SH-SY5Y (cell line): ENCODE data around the gene MAPKAPK3.

Experiments used
- GATA2 ChIP-seq: IDR thresholded peaks from 2 replicates; pipeline ENCODE4 v1.6.1; 2011; ENCODE audit warnings: mild to moderate bottlenecking, low read depth, low read length
- GATA3 ChIP-seq: IDR thresholded peaks from 2 replicates; pipeline ENCODE4 v1.6.1; 2011; ENCODE audit warnings: low read depth, mild to moderate bottlenecking, low read length, moderate library complexity

MAPKAPK3 gene

DNA sequence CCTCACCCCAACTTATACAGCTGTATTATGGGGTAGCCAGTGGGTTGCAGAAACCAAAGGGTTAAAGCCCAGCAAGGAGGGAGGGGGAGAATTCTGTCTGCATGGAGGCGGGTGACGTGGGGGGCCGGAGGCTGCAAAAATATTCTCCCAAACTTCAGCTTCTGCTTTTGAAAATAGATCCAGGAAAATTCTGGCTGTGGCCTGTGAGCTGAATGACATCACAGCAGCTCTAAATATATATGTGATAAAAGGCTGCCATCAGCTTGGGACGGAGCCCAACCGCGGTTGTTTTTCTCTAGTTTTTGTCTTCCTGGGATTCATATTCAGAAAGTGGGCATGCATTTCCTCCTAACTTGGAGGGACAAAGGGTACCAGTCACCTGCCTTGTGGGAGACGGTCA lies 27.6 kb downstream of the MAPKAPK3 start:
- no peak for TF ChIP-seq GATA3
- TF ChIP-seq GATA2 = no peak

DNA sequence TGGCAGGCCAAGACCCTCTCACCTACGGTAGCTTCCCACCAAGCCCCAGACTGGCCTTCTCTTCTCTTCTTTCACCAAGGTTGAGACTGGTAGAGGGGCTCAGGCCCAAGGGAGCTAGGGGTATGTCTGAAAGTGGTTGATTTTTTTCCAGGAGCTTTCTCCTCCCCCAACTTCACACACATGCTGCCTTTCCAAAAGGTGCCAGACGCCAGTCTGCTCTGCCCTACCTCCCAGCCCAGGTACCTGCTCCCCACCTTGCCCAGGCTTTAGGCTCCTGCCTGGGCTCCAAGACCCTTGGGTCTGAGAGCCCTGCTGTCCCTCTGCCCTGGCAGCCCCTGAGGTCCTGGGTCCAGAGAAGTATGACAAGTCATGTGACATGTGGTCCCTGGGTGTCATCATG lies 28.4 kb downstream of the MAPKAPK3 start:
- TF ChIP-seq GATA3 (no peak), GATA2 (no peak)

DNA sequence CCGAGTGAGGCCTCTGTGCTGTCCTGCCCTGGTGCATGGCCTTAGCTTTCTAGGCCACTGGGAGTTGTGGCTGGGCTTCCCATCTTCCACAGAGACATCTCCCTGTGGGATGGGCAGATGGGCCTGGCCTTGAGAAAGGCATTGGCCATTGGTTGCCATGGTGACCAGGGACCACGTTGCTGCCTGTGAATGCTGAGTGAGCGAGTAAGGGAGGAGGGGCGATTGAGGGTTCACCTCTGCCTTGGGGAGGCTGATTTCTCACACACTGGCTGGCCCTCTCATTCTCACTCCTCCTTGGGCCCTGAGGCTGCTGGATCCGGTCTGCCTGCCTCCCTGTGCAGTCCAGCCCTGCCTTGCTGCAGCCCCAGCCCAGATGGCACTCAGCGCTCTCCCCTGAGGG lies 31.4 kb downstream of the MAPKAPK3 start:
- TF ChIP-seq GATA2 (no peak), GATA3 (no peak)

DNA sequence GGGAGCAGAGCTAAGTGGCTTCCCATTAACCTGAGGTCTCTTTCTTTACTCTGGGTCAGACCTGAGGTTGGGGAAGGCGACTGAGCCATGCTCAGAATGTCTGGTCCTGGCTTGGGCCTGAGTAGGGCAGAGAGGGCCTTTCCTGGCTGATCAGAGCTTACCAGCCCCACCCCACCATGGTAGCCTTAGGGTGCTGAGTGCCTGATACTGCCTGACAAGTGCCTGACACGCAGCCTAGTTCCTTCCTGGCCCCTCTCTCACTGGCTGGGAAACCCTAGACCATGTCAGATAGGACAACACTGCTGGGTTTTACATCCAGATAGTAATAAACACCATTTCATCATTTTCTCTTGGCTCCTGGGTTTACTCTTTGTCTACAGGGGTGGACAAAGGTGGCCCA lies 32.0 kb downstream of the MAPKAPK3 start:
- no peak for TF ChIP-seq GATA3
- TF ChIP-seq GATA2 = no peak

DNA sequence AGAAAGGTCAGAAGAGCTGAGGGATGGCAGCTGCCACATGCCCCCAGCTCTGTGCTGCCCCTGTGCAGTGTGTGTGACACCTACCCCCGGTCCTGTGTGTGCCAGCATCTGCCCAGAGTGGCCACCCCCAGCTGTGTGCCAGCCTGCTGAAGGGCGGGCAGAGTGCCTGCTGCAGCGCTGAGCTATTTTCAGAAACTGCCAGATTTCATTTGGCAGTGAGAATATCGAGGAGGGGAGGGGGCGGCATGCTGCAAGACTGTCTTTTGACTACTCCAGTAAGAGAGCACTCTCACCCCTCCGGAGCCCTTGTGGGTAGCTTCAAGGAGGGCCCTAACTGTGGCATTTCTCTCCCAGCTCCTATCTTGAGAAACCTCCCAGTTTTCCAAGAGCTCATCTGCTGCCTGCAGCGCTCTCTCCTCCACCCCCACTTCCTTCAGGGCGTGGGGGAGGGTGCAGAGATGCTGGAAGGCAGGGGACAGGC lies 32.5 kb downstream of the MAPKAPK3 start:
- TF ChIP-seq GATA3 (no peak), GATA2 (no peak)

DNA sequence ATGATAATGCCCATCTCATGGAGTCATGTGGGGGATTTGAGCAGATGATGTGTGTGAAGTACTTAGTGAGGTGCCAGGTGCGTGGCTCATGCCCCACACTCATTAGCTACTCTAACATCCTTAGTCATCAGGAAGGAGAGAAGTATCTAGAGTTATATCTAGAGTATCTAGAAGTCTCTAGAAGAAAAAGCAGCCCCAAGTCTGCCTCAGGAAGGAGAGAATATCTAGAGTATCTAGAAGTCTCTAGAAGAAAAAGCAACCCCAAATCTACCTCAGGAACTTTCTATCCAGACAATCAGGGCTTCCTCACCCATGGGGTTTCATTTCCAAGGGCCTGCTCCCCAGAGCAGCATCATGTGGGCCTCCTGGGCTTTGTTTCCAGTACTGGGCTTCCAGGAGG lies 33.1 kb downstream of the MAPKAPK3 start:
- no peak for TF ChIP-seq GATA3
- no peak for TF ChIP-seq GATA2

DNA sequence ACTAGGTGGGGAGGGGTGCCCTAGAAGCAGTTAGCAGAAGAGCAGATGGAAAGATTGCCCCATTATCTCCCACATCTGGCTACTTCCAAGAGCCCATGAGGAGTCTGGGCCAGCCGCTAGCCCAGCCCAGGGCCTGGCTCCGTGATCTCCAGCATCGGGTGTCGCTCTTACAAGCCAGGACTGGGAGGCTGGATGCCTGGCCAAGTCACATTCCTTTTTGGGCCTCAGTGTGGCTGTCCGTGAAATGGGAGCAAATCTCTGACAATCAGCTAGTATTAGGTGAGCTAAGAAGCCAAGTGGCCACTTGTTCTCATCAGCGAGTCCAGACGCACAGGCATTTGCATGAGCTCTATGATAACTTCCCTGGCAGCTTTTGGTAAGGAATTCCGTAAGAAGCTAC lies 34.5 kb downstream of the MAPKAPK3 start:
- no peak for TF ChIP-seq GATA3
- peak; percentile 39; the same call in 1 of the 2 replicates for TF ChIP-seq GATA2

DNA sequence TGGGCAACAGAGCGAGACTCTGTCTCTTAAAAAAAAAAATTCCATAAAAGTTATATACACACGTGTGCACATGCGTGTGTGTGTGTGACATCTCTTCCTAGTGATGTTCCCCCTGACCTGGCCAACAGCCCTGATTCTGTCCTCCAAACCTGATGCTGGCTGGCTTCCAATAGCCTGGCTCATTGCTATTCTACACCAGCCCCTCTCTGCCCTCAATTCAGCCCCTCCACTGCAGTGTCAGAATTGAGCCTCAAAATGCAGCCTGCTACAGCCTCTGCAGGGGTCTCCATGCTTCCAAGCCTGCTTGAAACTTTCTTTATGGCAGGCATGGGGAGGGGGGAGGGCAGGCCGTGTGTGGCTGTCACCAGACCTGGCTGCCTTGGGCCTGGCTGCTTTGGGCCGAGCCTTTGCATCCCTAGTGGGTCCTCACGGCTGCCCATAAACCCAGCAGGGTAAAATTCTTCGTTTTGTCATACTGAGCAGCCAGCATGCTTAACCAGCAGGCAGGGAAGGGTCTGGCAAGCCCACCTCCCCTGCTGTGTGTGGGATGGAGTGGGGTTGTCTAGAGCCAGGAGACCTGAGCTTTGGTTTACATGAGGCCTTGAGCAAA lies 35.1 kb downstream of the MAPKAPK3 start:
- TF ChIP-seq GATA3 = no peak
- TF ChIP-seq GATA2 = no peak

DNA sequence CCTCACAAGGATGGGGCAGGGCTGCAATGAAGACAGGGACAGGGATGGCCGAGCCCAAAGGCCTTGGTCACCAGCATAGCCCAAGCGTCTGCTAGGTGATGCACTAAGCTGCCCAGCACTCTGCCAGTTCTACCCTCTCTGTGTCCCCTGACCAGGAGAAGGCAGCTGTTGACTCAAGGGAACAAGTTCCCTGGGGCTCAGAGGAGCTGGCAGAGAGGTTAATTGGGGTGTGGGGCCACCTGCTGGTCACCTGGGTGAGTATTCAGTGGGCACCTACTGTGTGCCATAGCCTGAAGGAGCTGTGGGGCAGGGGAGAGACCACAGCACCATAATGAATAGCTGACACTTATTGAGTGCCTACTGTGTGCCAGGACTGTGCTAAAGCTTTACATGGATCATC lies 35.8 kb downstream of the MAPKAPK3 start:
- TF ChIP-seq GATA3 (no peak), GATA2 (no peak)

DNA sequence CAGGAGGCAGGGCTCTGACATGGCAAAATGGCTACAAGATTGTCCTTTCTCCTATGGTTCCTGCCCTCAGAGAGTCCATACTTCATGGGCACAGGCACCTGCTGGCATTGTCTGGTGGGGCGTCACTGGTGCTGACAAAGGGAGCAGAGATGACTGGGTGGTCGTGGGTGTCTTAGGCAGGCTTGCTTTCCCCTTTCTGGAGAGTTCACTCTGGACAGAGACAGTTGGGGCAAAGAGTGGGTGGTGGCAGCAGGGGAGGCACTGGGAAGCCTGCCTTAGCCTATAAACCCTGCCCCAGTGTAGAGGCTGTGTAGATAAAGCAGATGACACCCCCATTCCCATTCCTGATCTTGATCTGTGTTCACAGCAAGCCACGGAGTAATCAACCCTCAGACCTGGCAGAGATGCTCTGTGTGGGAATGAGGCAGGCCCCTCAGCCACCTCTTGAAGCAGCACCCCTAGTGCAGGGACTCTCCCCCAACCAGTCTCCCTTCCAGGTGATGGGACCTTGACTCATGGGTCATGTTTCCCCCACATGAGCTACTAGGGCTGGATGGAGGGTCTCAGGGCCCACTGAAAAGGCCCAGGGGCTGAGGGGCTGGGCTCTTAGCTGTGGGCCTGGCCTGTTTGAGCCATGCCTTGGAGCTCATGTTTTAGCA lies 37.1 kb downstream of the MAPKAPK3 start:
- TF ChIP-seq GATA3 = no peak
- TF ChIP-seq GATA2 = no peak

DNA sequence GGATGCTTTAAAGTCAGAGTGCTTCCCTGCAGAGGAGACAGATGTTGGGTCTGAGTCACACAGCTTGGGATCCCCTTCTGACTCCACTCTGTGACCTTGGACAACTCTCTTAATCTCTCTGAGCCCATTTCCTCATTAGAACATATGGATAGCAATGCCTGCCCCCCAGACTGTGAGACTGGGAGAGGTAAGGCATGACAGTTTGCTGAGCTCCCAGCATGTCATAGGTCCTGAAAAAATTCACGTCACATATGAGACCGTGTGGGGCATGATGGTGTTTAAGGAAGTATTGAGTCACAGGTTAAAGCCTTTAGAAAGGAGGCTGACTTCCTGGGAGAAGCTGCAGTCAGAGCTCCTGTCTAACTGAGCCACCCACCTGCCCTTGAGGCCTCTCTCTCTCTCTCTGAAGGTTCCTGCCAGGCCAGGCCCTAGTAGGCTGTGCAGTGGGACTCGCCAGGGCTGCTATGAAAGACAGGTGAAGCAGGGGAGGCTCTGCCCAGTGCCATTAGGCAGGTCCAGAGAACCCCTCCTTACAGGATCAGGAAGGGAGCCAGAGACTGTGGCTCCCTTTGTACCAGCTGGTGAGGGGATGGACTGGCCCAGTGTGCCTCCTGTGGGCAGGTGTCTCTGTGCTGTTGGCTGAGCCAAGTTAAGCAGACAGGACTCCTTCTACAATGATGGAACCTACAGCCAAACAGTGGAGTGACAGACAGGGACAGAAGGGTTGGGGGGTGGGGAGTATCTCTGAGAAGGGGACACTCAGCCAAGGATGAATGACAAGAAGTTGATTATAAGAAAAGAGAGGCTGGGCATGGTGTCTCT lies 38.3 kb downstream of the MAPKAPK3 start:
- TF ChIP-seq GATA2 = no peak
- TF ChIP-seq GATA3 = no peak

DNA sequence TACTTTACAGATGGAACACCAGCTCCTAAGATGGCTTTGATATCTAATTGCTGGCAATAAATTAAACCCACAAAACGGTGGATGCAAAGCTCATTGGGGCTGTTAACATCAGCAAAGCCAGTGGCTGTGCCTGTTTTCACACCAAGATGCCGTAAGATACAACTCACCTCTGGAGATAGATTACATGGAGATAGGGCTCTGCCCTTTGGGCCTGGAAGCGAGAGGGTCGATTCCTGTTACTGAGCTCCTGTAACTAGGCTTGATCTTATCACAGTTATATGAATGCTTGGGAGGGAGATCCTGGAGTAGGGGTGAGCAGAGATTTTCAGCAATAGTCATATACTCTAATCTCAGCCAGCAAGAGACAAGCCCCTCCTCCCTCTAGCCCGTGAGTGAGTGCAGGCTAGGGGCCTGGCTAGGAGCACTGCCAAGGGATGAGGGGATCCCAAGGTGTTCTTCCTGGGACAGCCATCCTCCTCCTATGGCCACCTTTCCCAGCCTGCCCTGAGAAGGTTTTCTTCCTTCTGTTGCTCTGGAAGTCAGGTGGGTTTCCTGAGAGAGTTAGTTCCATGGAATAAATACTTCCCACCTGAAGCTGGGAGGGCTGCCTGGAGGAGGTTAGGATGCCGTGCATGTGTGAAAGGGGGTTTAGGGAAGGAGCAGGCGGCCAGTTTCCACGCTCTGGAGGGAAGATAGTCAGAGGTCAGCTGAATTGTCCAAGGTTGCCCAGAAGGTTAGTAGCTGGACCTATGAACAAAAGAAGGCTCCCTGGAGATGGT lies 39.7 kb downstream of the MAPKAPK3 start:
- peak; percentile 83 for TF ChIP-seq GATA2
- no peak for TF ChIP-seq GATA3

DNA sequence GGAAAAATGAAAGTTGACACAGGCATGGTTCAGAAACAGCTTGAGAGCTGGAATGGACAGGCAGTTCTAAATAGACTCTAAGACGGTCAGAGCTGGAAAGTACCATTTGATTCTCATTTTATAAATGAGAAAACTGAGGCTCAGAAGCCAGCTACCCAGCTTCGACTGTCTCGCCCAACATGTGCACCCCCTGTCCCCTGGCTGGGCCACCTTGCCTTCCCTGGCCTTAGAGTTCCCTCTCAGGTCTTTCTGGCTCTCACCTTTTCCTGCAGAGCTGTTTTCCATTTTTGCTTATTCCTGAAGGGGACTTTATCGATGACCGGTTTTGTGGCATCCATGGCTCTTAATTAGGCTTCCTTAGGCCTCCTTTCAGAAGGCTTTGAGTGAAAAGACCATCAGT lies 40.5 kb downstream of the MAPKAPK3 start:
- TF ChIP-seq GATA3 (no peak), GATA2 (no peak)

DNA sequence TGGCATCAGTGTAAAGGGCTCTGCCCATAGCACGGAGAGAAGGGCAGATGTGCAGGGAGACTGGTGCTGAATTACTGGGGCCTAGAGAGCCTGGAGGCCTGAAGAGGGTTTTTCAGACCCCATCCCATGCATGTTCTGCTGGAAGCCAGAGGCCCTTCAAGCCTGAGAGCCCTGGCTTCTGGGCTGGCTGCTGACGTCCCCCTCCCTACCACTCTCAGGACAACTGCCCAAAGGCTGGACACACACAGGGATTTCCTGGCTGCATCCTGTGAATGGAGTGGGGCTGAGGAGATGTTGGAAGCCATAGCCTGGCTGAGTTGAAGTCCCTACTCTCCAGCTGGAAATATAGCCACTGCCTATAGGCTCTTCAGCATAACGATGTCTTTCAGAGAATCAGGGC lies 40.9 kb downstream of the MAPKAPK3 start:
- TF ChIP-seq GATA2 = no peak
